GM10266 (cell line): Measurements from ENCODE around the gene PARP1.

Experiments
- DNase-seq: peaks from one replicate; pipeline ENCODE4 v3.0.0; 2012; ENCODE audit errors: extremely low spot score
- CTCF ChIP-seq: IDR thresholded peaks from 2 replicates; pipeline ENCODE4 v1.5.1; 2012; ENCODE audit warnings: mild to moderate bottlenecking, low read depth; ENCODE audit not compliant: control insufficient read depth, insufficient read depth; ENCODE audit errors: missing control alignments

The PARP1 gene

GRCh38 chr1:226388131-226388530 is 19.8 kb downstream of the PARP1 start:
- no peak for TF ChIP-seq CTCF
- DNase-seq, result no peak

DNA sequence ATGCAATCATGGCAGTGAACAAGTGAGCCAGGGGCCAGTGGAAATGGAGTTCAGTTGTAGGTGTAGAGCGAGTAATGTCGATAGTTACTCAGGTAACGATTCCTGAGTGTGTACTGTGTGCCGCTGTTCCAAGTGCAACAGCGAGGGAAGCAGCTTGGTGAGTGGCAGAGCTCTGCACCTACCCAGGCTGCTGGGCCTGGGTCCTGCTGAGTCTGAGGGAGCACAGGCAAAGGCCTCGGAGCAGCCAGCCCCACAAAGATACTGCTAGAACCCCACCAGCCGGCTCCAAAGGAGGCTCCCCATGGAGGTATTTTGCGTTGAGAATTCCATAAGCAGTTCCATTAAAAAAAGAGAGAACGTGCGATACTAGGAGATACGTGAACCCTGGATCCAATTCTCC is 23.2 kb downstream of the PARP1 start:
- no peak for DNase-seq
- TF ChIP-seq CTCF, result no peak

DNA sequence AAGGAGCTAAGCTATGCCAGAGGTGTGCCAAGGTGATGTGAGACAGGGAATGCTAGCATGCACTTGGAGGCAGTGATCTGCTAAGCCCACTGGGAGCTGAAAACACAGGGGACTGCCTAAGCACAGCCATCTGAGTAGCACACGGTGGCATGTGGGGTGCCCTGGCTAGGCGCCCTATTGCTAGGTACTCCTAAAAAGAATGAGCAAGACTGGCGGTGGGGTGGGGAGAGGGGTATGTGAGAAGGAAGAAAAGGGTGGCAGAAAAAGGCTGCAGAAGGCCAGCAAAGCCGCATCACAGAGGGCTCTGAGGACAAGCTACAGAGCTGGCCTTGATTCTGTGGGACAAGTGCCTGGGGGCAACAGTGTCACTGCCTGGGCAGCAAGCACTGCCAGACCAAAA is 23.9 kb downstream of the PARP1 start:
- TF ChIP-seq CTCF, result no peak
- no peak for DNase-seq

DNA sequence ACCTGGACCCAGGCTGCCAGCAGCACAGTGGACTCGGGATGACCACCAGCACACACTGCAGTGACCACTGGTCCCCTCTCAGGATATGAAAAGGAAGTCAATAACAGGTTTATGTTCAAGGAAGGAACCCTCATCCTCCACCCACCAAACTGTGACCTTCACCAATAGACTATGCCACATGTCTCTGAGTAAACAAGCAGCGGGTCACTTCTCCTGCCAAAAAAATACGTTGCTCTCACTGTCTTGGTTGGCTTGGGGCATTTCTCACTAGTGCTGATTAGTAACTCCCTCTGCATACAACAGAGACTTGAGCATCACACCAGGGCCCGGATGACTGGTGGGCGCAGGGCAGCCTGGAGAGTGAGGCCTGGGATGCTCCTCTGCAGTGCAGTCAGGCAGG is 25.9 kb downstream of the PARP1 start:
- DNase-seq, result no peak
- no peak for TF ChIP-seq CTCF

GRCh38 chr1:226381226-226381998 is 26.5 kb downstream of the PARP1 start:
- no peak for TF ChIP-seq CTCF
- DNase-seq, result no peak

- no peak for TF ChIP-seq CTCF
- DNase-seq, result no peak
Observed at GRCh38 chr1:226378071-226378470, 29.8 kb downstream of the PARP1 start.

DNA sequence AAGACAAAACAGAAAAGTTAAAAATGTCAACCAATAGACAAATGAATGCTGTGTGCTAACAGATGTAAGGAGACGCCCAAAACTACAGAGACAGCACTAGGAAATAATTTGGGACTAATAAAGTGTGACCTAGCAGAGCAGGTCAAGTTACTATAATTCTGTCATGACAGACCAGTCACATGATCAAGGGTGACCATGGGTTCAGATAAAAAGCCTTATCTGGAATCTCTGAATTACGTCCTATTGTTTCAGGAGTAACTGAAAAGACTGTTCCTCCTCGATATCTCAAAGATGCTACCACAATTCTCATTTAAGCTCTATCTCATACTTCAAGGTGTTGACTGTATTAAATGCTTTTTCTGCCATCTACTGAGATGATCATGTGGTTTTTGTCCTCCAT is 31.6 kb downstream of the PARP1 start:
- TF ChIP-seq CTCF, result no peak
- DNase-seq, result no peak
